Subcutaneous adipose tissue (tissue), 4 donors: ENCODE results near the gene NR1H2. TPM values are rescaled to one million over a fixed set of nuclear protein-coding genes. Genes with fewer than 3 reads are reported as not detected.

Experiments
- total RNA-seq, 4 donors: library from RNA; depleted of rRNA; stranded (reverse); fragments of >200 nt; gene quantifications; one replicate each; pipeline ENCODE4 v1.1.0, GENCODE V29; 2016
- TF ChIP-seq, protein P1 (sequence below): fragments of 450-650 bp; IDR thresholded peaks from one replicate; pipeline ENCODE4 v1.5.1; 2016; ENCODE audit warnings: low read depth, mild to moderate bottlenecking, control low read depth, antibody characterized with exemption, moderate library complexity

The NR1H2 gene
- total RNA-seq, 4 donors from 2014 or later, result 39.9 to 95.9 (median 75.3) TPM

DNA sequence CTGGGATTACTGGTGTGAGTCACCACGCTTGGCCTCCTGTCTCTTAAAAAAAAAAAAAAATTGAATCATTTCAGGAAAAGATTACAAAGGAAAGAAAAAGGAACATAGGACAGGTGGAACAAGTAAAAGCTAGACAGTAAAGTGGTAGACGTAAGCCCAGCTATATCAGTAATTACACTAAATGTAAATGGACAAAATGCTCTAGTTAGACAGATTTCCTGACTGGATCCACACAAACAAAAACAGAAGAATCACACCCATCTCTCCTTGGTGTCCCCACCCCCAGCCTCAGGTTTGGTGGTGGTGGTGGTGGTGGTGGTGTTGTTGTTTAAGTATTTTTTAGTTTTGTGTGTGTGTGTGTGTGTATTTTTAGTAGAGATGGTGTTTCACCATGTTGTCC is 36.2 kb downstream of the NR1H2 start:
- TF ChIP-seq, protein P1, sequence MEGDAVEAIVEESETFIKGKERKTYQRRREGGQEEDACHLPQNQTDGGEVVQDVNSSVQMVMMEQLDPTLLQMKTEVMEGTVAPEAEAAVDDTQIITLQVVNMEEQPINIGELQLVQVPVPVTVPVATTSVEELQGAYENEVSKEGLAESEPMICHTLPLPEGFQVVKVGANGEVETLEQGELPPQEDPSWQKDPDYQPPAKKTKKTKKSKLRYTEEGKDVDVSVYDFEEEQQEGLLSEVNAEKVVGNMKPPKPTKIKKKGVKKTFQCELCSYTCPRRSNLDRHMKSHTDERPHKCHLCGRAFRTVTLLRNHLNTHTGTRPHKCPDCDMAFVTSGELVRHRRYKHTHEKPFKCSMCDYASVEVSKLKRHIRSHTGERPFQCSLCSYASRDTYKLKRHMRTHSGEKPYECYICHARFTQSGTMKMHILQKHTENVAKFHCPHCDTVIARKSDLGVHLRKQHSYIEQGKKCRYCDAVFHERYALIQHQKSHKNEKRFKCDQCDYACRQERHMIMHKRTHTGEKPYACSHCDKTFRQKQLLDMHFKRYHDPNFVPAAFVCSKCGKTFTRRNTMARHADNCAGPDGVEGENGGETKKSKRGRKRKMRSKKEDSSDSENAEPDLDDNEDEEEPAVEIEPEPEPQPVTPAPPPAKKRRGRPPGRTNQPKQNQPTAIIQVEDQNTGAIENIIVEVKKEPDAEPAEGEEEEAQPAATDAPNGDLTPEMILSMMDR, result no peak

DNA sequence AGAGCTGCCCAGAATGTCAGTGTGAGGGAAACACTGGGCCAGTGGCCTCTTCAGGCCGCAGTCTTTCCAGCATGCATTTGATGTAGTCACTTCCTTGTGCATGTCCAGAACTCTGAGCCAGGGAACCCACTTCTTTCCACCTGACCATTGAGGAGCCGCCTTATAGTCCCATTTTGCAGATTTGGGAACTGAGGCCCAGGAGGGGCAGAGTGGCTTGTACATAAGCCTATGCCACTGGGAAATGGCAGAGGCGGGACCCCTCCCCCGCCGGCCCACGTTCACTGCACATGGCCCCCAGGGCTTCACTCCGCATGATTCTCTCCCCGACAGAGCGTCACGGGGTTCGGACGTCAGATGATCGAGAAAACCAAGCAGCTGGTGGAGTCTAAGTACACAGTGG is 36.8 kb downstream of the NR1H2 start:
- TF ChIP-seq, protein P1, result no peak

DNA sequence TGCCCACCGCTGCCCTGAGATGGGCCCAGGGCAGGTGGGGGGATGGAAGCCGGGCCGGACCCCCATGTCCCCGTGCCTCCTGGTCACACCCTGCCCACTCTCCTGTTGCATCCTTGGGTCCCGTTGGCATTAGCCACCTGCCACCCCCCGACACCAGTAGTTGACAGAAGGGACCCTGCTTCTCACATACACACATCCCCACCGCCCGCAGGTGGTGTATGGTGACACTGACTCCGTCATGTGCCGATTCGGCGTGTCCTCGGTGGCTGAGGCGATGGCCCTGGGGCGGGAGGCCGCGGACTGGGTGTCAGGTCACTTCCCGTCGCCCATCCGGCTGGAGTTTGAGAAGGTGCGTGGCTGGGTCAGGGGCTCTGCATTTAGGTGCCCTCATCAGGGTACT is 37.3 kb downstream of the NR1H2 start:
- TF ChIP-seq, protein P1, result no peak

DNA sequence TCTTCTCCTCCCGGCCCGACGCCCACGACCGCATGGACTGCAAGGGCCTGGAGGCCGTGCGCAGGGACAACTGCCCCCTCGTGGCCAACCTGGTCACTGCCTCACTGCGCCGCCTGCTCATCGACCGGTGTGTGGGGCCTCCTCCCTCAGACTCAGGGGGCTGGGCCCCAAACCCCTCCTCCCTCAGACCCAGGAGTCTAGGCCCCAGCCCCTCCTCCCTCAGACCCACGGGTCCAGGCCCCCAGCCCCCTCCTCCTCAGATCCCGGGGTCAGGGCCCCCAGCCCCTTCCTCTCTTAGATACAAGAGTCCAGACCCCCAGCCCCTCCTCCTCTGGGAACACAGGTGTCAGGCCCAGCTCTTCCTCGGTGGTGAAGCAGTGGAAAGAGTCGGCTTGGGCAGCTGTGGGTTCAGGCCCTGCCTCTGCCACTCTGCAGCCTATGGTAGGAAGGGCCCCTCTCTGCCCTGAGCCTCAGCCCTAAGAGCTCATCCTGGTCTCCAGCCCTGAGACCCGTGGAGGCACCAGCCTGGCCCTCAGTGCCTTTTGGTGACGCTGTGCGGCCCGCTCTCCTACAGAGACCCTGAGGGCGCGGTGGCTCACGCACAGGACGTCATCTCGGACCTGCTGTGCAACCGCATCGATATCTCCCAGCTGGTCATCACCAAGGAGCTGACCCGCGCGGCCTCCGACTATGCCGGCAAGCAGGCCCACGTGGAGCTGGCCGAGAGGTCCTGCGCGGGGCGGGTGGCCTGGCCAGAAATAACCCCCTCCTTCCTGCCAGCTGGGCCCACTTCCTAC is 38.8 kb downstream of the NR1H2 start:
- TF ChIP-seq, protein P1, result no peak

DNA sequence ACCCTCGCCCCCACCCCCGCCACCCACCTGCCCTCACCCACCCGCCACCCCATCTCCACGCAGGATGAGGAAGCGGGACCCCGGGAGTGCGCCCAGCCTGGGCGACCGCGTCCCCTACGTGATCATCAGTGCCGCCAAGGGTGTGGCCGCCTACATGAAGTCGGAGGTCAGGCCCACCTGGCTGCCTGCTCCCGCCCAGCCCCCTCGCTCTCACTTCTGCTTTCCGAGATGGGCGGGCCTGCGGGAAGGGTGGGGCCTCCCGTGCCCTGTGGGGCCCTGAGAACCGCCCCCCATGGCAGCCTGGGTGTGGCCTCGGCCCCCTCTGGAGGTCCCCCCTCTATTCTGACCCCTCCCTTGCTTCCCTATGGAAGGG is 39.4 kb downstream of the NR1H2 start:
- TF ChIP-seq, protein P1, result no peak

DNA sequence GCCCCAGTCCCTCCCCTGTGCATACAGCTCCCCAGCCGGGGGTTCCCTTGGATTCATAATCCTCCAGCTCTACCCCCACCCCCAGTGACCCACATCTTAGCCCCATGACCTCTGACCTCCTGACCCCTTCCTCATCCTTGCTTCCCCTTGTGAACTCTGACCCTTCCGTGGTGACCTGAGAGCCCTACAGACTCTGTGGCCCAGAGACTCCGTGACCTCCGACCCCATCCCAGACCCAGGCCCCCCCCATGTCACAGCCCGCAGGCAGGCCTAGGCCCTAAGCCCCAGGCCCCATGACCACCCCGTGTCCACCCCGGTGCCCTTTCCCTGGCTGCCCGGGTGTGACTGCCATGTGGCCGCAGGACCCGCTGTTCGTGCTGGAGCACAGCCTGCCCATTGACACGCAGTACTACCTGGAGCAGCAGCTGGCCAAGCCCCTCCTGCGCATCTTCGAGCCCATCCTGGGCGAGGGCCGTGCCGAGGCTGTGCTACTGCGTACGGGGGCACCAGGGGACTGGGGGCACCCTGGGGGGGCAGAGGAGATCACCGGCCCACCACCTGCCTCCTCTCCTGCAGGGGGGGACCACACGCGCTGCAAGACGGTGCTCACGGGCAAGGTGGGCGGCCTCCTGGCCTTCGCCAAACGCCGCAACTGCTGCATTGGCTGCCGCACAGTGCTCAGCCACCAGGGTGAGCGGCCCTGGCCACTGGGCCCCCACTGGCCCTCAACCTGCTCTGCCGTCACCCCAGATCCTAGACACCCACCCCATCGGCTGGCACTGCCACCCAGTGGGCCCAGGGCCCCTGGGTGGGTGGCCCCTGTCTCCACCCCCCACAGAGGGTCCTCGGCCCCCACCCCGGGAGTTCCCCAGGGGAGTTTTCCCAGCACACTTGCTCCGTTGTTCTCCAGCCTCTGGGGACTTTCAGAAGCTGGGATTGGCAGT is 40.0 kb downstream of the NR1H2 start:
- TF ChIP-seq, protein P1, result no peak
